H9 (cell line): Measurements from ENCODE around the gene ITGB7. TPM values are rescaled to one million over a fixed set of nuclear protein-coding genes. Genes with fewer than 3 reads are reported as not detected.
A peak's percentile ranks its signal among the peaks of the same experiment; 100 is the strongest.

Experiments used
- DNase-seq: peaks from one replicate; pipeline ENCODE4 v3.0.0-alpha.2; 2017
- H2AFZ ChIP-seq: one replicate; pipeline ENCODE4 v1.6.1; 2013; ENCODE audit warnings: mild to moderate bottlenecking, low read length, control low read depth, moderate library complexity
- H2AK5ac ChIP-seq: 2 replicates; pipeline ENCODE4 v1.6.1; 2013; ENCODE audit warnings: low read length, control low read depth, mixed read lengths; ENCODE audit not compliant: insufficient read length
- H2BK120ac ChIP-seq: one replicate; pipeline ENCODE4 v1.6.1; 2013; ENCODE audit warnings: low read depth, mild to moderate bottlenecking, low read length, control low read depth, inconsistent platforms; ENCODE audit not compliant: poor library complexity, severe bottlenecking
- H2BK12ac ChIP-seq: 2 replicates; pipeline ENCODE4 v1.6.1; 2013; ENCODE audit warnings: low read length, control low read depth, mixed read lengths, low read depth; ENCODE audit not compliant: insufficient read length
- H2BK15ac ChIP-seq: 2 replicates; pipeline ENCODE4 v1.6.1; 2013; ENCODE audit warnings: low read depth, low read length, control low read depth
- H2BK20ac ChIP-seq: one replicate; pipeline ENCODE4 v1.6.1; 2013; ENCODE audit warnings: low read depth, mild to moderate bottlenecking, low read length, control low read depth, inconsistent platforms; ENCODE audit not compliant: poor library complexity, severe bottlenecking
- H2BK5ac ChIP-seq: 2 replicates; pipeline ENCODE4 v1.6.1; 2013; ENCODE audit warnings: low read length, control low read depth, mixed read lengths; ENCODE audit not compliant: insufficient read length
- H3K14ac ChIP-seq: 2 replicates; pipeline ENCODE4 v1.6.1; 2013; ENCODE audit warnings: low read length, control low read depth; ENCODE audit not compliant: insufficient read depth
- H3K18ac ChIP-seq: 2 replicates; pipeline ENCODE4 v1.6.1; 2013; ENCODE audit warnings: low read depth, mild to moderate bottlenecking, mixed read lengths, low read length, control low read depth; ENCODE audit not compliant: insufficient read length
- H3K23ac ChIP-seq: 2 replicates; pipeline ENCODE4 v1.6.1; 2013; ENCODE audit warnings: low read length, control low read depth, mixed read lengths, low read depth; ENCODE audit not compliant: insufficient read length
- H3K23me2 ChIP-seq: 2 replicates; pipeline ENCODE4 v1.6.1; 2013; ENCODE audit warnings: low read depth, mild to moderate bottlenecking, mixed read lengths, low read length, control low read depth; ENCODE audit not compliant: insufficient read length, poor library complexity, severe bottlenecking
- H3K27ac ChIP-seq: 2 replicates; pipeline ENCODE4 v1.5.1; 2013; ENCODE audit warnings: low read length, control low read depth, mixed read lengths, low read depth; ENCODE audit not compliant: insufficient read length
- H3K27me3 ChIP-seq: 2 replicates; pipeline ENCODE4 v1.6.1; 2013; ENCODE audit warnings: low read length, control low read depth, inconsistent platforms; ENCODE audit not compliant: insufficient read depth
- H3K4ac ChIP-seq: 2 replicates; pipeline ENCODE4 v1.6.1; 2013; ENCODE audit warnings: low read depth, mild to moderate bottlenecking, control low read depth, inconsistent platforms, low read length, moderate library complexity
- H3K4me1 ChIP-seq: 2 replicates; pipeline ENCODE4 v1.6.1; 2013; ENCODE audit warnings: low read length, control low read depth, inconsistent platforms; ENCODE audit not compliant: insufficient read depth
- H3K4me2 ChIP-seq: 2 replicates; pipeline ENCODE4 v1.6.1; 2013; ENCODE audit warnings: low read length, control low read depth, mixed read lengths; ENCODE audit not compliant: insufficient read length, insufficient read depth
- H3K56ac ChIP-seq: 2 replicates; pipeline ENCODE4 v1.6.1; 2013; ENCODE audit warnings: low read depth, mild to moderate bottlenecking, mixed read lengths, low read length, control low read depth; ENCODE audit not compliant: insufficient read length
- H3K79me1 ChIP-seq: 2 replicates; pipeline ENCODE4 v1.6.1; 2013; ENCODE audit warnings: low read depth, mild to moderate bottlenecking, moderate library complexity, low read length, control low read depth, inconsistent platforms; ENCODE audit not compliant: insufficient read depth, poor library complexity, severe bottlenecking
- H3K79me2 ChIP-seq: 2 replicates; pipeline ENCODE4 v1.6.1; 2013; ENCODE audit warnings: low read length, control low read depth, inconsistent platforms; ENCODE audit not compliant: insufficient read depth
- H3K9ac ChIP-seq: 2 replicates; pipeline ENCODE4 v1.6.1; 2013; ENCODE audit warnings: low read length, control low read depth, mixed read lengths; ENCODE audit not compliant: insufficient read length; ENCODE audit errors: extremely low read depth
- H3K9me3 ChIP-seq: one replicate; pipeline ENCODE4 v1.6.1; 2013; ENCODE audit warnings: low read depth, low read length, inconsistent platforms; ENCODE audit not compliant: control insufficient read depth
- H3T11ph ChIP-seq: one replicate; pipeline ENCODE4 v1.6.1; 2013; ENCODE audit warnings: mild to moderate bottlenecking, low read length, control low read depth, inconsistent platforms
- H4K20me1 ChIP-seq: one replicate; pipeline ENCODE4 v1.6.1; 2013; ENCODE audit not compliant: control insufficient read depth, insufficient read length, insufficient read depth
- H4K5ac ChIP-seq: 2 replicates; pipeline ENCODE4 v1.6.1; 2013; ENCODE audit warnings: low read depth, mild to moderate bottlenecking, mixed read lengths, low read length, control low read depth; ENCODE audit not compliant: insufficient read length
- H4K8ac ChIP-seq: replicated peaks from 2 replicates; pipeline ENCODE4 v1.6.1; 2013; ENCODE audit warnings: low read length, control low read depth, mixed read lengths, low read depth; ENCODE audit not compliant: insufficient read length
- H4K91ac ChIP-seq: 2 replicates; pipeline ENCODE4 v1.6.1; 2013; ENCODE audit warnings: low read depth, mild to moderate bottlenecking, moderate library complexity, mixed read lengths, low read length, control low read depth; ENCODE audit not compliant: insufficient read length
- H3K27ac Mint-ChIP-seq, 3 experiments: 2 replicates in 2 of 3; 3 replicates in 1 of 3; pipeline ENCODE4 v1.8.0; 2020 to 2021; ENCODE audit warnings: mixed read lengths in 3 of 3, mild to moderate bottlenecking in 1 of 3, moderate library complexity in 1 of 3
- H3K27me3 Mint-ChIP-seq: 2 replicates; pipeline ENCODE4 v1.8.0; 2021; ENCODE audit warnings: low read depth, mild to moderate bottlenecking, moderate library complexity, mixed read lengths
- H3K36me3 Mint-ChIP-seq, 3 experiments: 2 replicates in 2 of 3; 3 replicates in 1 of 3; pipeline ENCODE4 v1.8.0; 2020 to 2021; ENCODE audit warnings: low read depth in 3 of 3, mixed read lengths in 3 of 3; ENCODE audit not compliant: insufficient read depth in 1 of 3
- H3K4me1 Mint-ChIP-seq, 2 experiments: 2 replicates each; pipeline ENCODE4 v1.8.0; 2020; ENCODE audit warnings: mixed read lengths in 2 of 2
- H3K4me3 Mint-ChIP-seq, 2 experiments: 2 replicates in 1 of 2; 3 replicates in 1 of 2; pipeline ENCODE4 v1.8.0; 2020 to 2021; ENCODE audit warnings: mild to moderate bottlenecking in 2 of 2, mixed read lengths in 2 of 2, moderate library complexity in 1 of 2
- H3K9me3 Mint-ChIP-seq, 2 experiments: 2 replicates in 1 of 2; 3 replicates in 1 of 2; pipeline ENCODE4 v1.8.0; 2020; ENCODE audit warnings: mild to moderate bottlenecking in 2 of 2, mixed read lengths in 2 of 2, moderate library complexity in 1 of 2
- WGBS: extraction: QIAGEN DNeasy Blood & Tissue Kit; methylation state at CpG from one replicate; pipeline ENCODE4 v1.1.7; 2013; ENCODE audit warnings: missing lambda C conversion rate, low lambda C conversion rate, mixed read lengths; ENCODE audit not compliant: insufficient read length; ENCODE audit errors: extremely low coverage; 5-methylcytosine and 5-hydroxymethylcytosine counted together
- total RNA-seq: library from RNA; stranded (reverse); gene quantifications from 2 replicates; pipeline ENCODE4 v1.2.1, GENCODE V29; 2021
- TF ChIP-seq, protein P1 (sequence below): fragments of 200-600 bp; sonication (generic); conservative IDR thresholded peaks from 3 replicates; pipeline ENCODE4 v1.8.0; 2021; ENCODE audit warnings: antibody characterized with exemption, mild to moderate bottlenecking

The ITGB7 gene
- total RNA-seq, 1 experiment from 2014 or later, result 0.39 TPM

GRCh38 chr12:53211476-53212381 lies 4.7 kb upstream of the ITGB7 start:
- Histone ChIP-seq H3K18ac (no peak overlapping the region), H2AFZ (no peak overlapping the region), H2BK120ac (no peak overlapping the region), H2AK5ac (no peak overlapping the region), H3K79me1 (no peaks in the 10 kb centered on the region), H4K20me1 (no peaks in the 10 kb centered on the region), H3T11ph (no peak overlapping the region), H3K23me2 (no peaks in the 10 kb centered on the region), H3K4me2 (no peak overlapping the region), H4K5ac (no peak overlapping the region), H3K4me1 (peaks cover 29% of the 10 kb centered on the region; the same call in 1 of the 2 replicates), H4K91ac (no peak overlapping the region), H3K79me2 (no peaks in the 10 kb centered on the region), H2BK15ac (no peak overlapping the region), H3K9me3 (no peaks in the 10 kb centered on the region), H2BK20ac (no peak overlapping the region), H3K56ac (no peak overlapping the region), H3K9ac (no peak overlapping the region), H3K27me3 (no peaks in the 10 kb centered on the region), H3K4ac (no peak overlapping the region), H2BK12ac (no peak overlapping the region), H2BK5ac (no peak overlapping the region), H3K14ac (no peak overlapping the region), H4K8ac (no peak overlapping the region), H3K27ac (no peak overlapping the region), H3K23ac (no peak overlapping the region)
- Mint-ChIP-seq H3K27ac (no peak overlapping the region), H3K36me3 (peaks cover 20 to 59% (median 58%) of the 10 kb centered on the region in 3 experiments; a peak in 6 of 7 replicates), H3K9me3 (no peaks in the 10 kb centered on the region; a peak in 2 of 5 replicates), H3K27me3 (peaks cover 6% of the 10 kb centered on the region), H3K4me1 (peaks cover 48 to 49% of the 10 kb centered on the region in 2 experiments), H3K4me3 (peak overlapping the region in 1 of 2 experiments; percentile 25; a peak in 1 of 5 replicates)
- DNase-seq, result peak; percentile 68
- WGBS, result no CpG with 5 or more reads among the region's 13 CpGs
- TF ChIP-seq, protein P1, sequence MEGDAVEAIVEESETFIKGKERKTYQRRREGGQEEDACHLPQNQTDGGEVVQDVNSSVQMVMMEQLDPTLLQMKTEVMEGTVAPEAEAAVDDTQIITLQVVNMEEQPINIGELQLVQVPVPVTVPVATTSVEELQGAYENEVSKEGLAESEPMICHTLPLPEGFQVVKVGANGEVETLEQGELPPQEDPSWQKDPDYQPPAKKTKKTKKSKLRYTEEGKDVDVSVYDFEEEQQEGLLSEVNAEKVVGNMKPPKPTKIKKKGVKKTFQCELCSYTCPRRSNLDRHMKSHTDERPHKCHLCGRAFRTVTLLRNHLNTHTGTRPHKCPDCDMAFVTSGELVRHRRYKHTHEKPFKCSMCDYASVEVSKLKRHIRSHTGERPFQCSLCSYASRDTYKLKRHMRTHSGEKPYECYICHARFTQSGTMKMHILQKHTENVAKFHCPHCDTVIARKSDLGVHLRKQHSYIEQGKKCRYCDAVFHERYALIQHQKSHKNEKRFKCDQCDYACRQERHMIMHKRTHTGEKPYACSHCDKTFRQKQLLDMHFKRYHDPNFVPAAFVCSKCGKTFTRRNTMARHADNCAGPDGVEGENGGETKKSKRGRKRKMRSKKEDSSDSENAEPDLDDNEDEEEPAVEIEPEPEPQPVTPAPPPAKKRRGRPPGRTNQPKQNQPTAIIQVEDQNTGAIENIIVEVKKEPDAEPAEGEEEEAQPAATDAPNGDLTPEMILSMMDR, result peak; percentile 79
